ENCODE measurements around the gene KCNK5.

The KCNK5 gene

DNA sequence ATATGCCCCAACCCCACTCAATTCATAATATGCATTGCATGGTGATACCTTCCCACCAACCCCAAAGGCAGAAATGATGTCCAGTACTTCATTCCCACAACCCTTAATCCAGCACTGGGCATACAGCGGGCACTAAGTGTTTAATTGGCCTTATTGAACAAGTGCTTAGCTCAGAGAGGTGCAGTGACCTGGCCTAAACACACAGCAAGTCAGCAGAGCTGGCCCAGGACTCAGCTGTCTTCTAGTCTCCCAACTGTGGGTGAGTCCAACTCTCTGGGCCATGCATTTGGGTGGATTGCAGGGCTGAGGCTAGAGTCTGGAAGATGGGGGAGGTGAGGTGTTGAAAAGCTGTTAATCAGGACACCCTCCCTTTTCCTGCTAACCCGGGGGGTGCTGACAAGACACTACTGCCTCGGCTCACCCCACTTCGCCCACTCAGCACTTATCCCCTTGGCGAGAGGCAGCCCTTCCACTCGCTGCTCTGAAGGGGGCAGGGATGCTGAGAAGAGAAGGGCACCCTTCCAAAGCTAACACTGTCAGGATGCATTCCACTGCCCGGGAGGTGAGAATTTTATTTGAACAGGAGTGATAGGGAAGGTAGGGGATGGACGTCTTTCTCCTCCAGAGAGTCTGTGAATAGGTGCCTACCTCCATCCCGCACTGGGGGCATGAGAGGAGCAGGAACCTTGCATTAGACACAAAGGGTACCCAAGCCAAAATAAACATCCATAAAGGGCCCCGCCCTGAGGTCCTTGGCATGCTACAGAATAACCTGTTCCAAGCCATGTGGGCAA is 14.2 kb downstream of the KCNK5 start:
- no peak for DNase-seq

DNA sequence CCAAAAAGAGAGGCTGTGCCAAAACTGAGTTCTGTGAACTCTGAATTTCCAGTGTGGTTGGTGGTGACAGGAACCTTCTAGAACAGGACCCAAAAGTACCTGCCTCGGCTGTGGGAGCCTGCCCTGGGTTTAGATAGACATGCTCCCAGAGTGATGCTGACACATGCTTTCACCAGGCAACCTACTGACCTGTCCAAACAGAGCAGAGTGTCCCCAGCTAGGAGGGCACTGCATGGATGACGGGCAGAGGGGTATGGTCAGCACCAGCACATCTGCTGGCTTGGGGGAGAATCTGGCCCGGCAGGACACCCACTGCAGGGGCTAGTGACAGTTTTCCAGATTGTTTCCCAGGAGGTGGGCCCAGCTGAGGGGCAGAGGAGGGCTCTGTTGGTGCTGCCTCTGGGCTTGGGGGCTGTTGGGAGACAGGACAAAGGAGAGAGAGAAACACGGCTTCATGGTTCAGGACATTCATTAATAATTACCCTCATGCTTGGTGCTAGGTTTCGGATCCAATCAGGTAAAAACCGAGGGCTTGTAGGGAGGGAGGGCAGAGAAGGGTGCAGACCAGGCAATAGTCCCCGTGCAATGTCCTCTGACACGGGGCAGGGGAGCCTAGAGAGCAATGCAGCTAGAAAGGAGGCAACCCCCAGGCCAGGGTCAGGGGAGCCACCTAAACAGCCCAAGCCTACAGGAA is 15.0 kb downstream of the KCNK5 start:
- DNase-seq: no peak

DNA sequence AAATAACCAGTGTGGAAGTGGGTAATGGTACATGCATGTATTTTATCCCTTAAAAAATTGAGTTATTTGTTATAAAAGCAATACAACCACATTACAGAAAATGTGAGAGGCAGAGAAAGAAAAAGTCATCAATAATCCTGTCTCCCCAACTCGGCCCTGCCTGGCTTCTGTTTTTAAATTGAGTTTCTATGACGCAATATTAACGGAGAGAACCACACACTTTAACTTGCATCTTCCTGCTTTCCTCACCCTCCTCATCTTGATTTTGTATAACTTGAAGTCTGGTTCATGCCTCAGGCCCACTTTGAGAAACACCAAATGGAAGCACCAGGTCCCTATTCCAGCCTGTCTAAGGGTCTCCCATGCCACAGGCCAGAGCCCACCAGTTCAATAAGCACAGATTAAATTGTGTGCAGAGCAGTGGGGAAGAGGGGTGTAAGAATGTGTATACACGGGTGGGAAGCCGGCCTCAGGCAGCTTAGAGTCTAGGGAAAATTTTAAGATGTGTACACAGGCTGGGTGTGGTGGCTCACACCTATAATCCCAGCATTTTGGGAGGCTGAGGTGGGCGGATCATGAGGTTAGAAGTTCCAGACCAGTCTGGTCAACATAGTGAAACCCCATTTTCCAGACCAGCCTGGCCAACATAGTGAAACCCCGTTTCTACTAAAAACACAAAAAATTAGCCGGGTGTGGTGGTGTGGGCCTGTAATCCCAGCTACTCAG is 15.9 kb downstream of the KCNK5 start:
- DNase-seq: no peak

DNA sequence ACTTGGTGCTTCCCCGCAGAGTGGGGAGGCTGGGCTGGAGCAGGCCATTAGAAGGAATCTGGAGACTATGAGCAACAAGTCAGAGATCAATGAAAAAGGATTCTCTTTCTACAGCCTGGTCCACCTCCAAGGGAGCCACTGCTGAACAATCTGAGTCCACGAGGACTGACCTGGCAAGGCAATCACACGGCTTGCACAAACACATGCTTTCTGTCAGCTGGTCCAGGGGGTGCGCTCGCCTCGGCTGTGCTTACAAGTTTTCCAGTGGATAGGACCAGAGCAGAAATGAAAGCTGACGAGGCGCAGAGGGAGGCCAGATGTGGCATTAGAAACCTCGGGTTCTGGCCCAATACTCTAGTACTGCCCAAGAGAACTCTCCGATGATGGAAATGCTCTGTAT is 18.1 kb downstream of the KCNK5 start:
- DNase-seq: no peak

DNA sequence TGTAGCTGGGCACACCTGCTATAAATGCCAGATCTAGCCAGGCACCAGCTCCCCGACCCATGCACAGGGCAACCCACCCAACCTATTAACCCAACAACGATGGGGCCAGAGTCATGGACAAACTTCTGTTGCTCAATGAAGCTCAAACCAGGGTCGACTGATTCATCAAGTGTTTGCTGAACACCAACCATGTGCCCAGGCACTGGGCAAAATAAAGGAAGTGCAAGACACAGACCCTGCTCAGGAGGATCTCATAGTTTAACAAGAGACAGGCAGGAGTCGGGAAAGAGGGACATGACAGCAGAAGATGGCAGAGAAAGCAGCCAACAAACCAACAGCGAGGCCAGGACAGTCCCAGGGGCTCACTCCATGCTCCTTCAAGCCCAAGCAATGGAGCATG is 18.8 kb downstream of the KCNK5 start:
- DNase-seq: no peak

DNA sequence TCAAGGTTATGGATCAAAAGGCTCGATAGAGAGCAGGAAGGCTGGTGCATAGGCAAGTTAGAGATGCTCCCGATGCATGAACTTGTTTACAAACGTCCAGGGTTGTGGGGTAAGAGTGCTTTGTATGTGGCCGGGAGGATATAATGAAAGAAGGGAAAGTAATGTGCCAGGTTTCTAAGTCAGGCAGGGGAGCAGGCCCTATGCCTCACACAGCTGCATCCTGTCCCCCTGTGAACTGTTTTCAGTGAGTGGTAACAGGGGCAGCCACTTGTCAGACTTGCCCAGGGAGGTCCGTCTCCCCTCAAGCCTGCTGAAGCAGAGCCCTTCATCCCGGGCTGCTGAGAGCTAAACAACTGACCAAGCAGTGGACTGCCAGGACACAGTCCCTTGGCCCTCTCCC is 19.4 kb downstream of the KCNK5 start:
- DNase-seq: no peak

DNA sequence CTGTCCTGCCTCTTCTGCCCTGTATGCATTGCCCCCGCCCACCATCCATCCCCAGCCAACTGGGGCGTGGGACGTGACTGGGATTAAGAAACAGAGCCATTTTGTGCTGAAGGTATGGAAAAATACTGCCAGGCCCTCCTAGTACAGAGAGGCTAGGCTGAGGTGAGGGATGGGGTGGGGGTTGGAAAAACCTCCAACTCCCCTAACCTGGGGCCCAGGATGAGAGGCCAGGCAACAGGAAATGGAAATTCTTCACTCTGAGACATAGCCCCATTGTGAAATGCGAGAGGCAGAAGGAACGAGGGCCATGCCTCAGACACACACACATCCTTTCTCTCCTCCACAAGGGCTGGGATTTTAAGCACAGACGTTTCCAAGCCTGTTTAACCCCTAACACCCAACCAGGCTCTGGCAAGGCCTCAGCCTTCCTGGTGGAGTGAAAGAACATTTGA is 19.9 kb downstream of the KCNK5 start:
- DNase-seq: no peak

DNA sequence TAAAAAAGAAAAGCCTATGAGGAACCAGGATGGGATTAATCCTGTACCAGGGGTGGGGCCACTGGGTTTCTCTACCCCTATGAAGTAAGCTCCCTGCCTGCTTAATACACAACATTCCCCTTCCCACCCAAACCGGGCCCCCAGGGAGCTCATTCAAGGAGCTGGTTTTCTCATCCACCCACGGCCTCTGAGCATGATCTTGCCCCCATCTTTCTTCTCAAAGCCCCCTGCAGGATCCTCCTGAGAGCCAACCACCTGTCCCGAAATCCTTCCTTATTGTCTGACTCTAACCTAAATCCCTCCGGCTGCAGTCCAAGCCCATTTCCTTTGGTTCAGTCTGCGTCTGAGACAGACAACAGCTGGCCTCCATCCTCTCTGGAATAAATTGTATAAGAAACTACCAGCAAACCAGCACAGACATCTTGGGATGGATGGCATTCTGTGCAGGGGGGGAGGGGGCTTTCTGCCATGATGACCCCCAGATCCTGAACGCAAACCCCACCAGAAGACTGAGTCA is 21.0 kb downstream of the KCNK5 start:
- DNase-seq: no peak

DNA sequence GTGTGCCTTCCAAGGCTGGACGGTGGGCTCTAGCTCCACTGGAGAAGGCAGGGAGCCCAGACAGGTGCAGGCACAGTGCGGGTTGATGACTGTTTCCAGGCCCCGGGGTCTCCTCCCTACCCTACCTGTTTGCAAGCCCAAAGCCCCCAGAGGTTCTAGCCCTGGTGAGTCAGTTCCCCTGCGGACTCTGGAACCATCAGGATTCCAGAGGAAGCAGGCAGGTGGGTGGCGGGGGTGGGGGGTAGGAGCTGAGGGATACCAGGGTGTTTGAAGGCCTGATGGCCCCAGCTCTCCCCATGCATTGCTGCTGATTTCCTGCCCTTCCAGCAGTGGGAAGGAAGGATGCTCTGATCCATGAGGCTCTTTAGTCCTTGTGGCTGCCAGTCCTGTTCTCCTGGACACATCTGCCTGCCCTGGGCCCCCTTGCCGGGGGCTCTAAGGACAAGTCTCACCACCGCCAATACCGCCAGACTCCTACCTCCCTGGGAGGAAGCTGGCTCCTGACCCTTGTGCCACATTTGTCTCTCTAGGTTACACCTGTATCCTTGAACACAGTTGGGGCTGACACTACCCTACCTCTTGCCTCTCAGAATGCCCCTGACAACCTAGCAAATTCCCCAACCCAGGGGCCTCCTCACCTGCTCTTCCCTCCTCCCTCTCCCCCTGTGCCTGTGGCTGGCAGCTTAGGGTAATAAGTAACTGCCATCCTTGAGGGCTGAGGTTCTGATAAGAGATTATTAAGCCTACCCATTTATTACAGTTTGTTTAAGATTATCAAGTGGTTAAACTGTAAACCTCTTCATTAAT is 21.7 kb downstream of the KCNK5 start:
- no peak for DNase-seq

DNA sequence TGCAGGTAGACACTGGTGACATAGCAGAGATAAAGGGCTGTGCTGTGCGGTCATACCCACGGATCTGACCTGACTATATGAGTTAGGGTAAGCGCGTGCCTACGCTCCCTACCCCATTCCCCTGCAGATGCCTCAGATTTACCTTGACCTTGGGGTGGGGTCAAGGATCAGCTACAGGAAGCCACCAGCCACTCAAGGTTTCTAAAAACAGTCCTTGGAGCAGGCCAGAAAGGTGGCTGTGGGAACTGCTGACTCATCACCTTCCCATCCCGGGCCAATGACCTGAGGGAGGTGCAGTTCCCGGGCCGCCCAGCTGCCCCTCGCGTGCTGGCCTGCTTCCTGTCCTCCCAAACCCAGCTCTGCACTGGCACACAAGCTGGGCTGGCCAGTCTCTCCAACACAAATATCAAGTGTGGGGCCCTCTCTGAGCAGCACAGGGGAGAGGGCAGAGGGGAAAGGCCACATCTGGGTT is 23.0 kb downstream of the KCNK5 start:
- no peak for DNase-seq

DNA sequence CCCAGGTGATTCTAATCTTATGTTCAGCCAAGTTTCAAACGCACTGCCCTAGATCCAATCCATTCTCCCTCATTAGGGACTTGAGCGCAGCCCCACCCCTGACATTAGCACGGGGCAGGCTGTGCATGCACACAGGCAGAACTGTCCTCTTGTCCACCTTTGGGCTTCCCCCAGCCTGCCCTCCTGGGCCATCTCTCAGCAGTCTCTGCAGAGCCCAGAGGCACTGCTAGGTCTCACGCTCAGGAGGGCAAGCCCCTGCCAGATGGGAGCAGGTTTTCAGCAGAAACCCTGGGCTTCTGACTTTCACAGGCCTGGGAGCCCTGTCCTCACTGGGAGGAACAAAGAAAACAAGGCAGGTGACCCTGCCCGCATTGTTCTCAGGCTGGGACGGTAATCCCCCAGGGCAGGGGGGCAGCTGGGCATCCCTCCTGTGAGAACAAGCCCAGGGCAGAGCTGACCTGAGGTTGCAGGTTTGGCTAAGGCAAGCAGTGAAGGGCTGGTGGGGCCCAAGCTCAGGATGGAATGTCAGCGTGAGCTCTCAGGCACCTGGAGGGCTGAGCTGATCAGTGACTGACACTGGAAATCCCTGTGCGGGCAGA is 24.5 kb downstream of the KCNK5 start:
- DNase-seq: no peak

DNA sequence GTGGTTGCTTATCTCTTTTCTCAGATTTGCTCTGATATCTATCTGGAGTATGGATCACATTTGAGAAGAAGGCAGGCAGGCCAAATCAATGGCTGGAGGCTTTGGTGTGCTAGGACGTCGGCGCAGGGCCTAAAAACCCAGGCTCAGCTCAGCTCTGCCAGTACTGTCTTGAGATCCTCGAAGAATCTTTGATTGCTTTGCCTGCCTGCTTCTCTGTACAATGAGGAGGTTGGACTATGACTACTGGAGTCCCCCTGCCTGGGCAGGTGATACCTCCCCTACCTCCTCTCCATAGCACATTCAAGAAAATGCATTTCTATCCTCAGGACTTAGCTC is 25.1 kb downstream of the KCNK5 start:
- DNase-seq: no peak

DNA sequence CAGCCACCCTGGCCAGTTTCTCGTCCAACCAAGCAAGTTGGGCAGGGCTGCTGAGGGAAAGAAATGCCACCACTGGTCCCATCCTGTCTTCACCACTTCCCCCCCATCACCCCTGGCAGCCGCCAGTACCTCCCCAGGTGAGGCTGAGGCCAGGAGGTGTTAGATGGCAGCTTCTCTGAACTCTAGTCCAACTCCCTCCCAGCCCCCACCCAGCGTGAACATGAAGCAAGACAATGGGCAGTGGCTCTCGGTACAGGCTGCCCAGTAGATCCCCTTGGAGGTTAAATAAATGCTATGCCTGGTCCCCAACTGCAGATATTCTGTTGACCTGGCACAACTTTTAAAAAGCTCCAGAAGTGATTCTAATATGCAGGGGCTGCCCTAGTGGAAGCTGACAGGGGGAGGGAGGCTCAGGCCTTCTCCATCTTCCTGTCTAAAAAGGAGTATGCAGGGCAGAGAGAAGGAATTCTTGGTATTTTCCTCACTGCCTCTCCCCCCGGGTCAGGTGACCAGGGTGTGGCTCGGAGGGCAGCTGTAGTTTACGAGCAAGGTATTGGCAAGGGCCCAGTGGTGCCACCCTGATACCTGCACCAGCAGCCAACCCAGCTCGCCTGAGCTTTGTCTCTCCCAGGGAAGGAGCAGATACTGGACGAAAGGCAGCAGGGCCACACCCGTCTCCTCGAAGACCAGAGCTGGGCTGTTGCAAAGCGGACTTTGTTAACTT is 25.7 kb downstream of the KCNK5 start:
- DNase-seq: no peak

DNA sequence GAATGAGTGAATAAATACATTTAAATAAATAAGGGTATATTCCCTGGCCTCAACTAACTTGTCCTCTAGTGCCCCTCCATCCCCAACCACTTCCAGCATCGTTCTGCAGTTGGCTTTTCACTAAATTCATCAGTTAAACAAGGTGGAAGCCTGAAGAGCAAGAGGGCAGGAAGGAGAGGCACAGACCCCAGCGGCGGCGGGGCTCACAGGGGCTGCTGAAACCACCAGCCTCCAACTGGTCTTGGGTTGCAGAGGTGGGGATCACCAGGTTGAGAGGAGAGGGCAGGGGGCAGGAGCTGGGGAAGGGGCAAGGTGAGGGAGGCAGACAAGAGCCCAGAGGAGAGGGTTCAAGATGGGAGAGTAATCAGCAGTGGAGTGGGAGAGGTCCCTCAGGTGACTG is 27.1 kb downstream of the KCNK5 start:
- no peak for DNase-seq

DNA sequence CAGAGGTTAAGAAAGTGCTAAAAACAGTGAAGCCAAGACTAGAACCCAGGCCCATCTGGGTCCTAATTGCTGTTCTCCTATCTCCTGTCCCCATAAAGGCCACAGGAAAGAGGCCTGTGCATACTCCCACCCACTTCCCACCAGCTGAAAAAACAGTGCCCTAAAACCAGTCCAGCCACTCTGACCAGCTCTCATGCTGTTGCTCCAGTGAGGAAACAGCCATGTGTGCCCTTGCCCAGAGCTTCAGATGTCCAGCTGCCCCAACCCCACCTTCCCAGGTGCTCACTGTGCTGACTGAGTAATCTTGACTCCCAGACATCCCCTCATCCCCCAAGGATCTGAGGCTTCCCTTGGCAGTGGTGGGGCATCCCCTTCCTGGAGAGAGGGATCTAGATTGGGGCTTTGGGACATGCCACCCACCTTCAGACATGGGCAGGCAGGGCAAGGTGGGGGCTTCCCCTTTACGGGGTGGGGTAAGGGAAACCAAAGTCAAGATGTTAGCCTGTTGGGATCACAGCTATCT is 28.7 kb downstream of the KCNK5 start:
- DNase-seq: no peak

DNA sequence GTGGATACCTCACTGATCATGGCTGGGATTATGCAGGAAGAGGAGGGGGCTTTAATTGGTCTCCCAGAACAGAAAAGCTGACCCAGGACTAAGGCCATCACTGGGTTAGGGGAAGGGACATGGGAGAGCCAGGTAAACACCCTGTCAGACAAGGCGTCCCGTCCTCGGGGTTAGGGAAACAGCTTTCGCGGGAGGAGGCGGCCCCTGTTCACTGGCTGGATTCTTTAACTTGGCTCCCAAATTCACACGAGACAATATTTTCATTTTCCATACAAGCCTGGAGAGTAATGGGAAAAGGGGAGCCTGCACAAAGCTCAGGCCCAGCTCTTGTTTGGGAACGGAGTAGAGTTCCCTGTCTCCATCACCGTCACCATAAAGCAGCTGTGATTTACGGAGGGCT is 29.3 kb downstream of the KCNK5 start:
- DNase-seq: no peak

DNA sequence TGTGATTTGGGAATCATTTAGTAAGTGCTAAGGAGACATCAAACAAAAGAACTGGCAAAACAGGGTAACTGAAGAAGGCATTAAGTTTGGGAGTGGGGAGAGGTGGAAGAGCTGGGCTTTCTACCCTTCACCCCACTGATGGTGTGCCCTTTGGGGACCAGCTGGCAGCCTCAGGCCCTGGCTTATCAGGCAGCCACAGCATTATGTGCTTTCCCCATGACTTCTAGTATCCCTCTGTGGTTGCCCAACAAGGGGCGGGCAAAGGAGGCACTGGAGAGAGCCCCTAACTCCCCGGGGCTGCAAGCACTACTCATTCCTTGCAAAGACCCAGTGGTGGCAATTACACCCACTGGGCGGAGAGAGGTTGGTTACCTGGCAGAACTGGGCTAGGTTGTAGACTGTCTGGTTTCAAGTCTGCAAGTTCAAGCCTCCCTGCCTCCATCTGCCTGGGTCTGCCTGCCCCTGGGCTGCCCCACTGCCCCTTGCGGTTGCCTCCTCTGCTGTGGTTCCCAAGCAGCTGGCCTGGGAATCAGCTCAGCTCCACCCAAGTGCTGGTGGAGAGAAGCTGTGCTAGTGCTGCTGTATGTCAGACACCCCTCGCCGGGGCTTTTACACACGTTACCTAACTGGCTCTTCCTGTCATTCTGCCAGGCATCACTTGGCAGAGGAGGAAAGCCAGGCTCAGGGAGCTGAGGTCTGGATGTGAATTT is 29.9 kb downstream of the KCNK5 start:
- no peak for DNase-seq

DNA sequence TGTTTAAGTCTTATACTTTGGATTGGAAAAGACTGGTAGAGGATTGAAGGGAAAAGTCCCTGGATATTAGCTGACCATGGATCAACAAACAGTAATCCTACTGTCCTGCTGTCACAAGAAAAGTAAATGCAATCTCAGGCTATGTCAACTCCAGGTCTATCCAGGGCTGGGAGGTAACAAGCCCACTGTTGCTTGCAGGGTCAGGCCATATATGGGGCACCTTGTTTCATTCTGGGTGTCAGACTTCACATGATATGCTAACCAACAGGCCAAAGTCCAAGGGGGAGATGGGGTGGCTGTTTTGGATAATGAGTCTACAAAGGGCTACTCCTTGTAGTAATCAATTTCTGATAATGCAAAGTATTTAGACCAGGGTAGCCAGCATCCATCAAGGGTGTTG is 30.7 kb downstream of the KCNK5 start:
- DNase-seq: no peak

DNA sequence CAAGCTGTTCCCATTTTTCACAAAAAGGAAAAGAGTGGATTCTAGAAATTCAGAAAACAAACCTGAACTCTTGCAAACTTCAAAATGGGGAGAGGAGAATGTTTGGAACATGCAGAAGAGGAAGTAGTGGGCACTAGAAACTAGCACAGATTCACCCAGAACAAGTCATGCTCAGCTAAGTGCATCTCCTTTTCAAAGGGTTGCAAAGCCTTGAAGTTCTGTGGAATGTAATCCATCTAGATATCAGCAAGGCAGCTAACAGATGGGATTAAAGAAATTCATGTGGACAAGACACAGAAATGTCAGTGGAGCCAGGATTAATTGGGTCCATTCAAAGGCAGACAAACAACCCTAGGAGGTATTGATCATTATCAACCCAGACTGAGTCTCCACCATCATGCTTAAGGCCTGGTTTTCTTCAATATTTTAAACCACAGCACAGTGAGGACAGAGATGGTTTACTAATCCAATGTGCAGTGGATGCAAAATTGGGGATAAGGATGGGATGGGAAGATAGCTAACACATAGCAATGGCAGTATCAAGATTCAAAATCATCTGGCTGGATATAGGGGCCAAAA is 31.3 kb downstream of the KCNK5 start:
- no peak for DNase-seq

DNA sequence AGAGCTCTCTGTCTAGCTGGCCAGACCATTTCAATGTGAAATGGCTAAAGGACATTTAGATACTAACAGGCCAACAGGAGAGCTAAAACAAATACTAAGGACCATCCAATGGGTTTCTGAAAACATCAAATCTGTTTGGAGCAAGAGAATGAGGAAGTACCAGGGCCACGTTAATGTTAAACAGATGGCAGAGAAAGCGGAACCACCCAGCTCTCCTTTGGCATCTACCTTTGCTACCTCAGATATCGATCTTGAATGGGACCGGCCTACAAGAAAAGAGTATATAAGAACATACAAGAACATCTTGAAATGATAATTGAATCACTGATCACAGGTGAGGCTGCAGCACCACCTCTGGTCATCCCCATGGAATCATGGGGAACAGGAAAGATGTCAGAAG is 31.8 kb downstream of the KCNK5 start:
- DNase-seq: no peak
